GM12891 (cell line): Measurements from ENCODE around the gene ZCCHC8. TPM values are rescaled to one million over a fixed set of nuclear protein-coding genes. Genes with fewer than 3 reads are reported as not detected.

Source experiments
- DNase-seq: peaks from one replicate; pipeline ENCODE4 v3.0.0; 2011; ENCODE audit warnings: low spot score; ENCODE audit not compliant: insufficient read length
- FAIRE-seq: peaks from 2 replicates; lab custom pipeline; 2011; peaks lifted over from hg19 to GRCh38; lab: Jason Lieb, UNC
- PAX5 ChIP-seq: IDR thresholded peaks from 2 replicates; pipeline ENCODE4 v1.6.1; 2011; ENCODE audit warnings: low read length, moderate library complexity, mild to moderate bottlenecking; ENCODE audit not compliant: insufficient read depth, severe bottlenecking
- POLR2A ChIP-seq: IDR thresholded peaks from 2 replicates; pipeline ENCODE4 v1.6.1; 2011; ENCODE audit warnings: low read depth, low read length, control low read depth
- POLR2AphosphoS5 ChIP-seq: IDR thresholded peaks from 2 replicates; pipeline ENCODE4 v1.6.1; 2011; ENCODE audit warnings: low read depth, low read length, control low read depth
- POU2F2 ChIP-seq: IDR thresholded peaks from 2 replicates; pipeline ENCODE4 v1.6.1; 2011; ENCODE audit warnings: low read depth, mild to moderate bottlenecking, control low read depth, low read length, moderate library complexity
- SPI1 ChIP-seq: IDR thresholded peaks from 2 replicates; pipeline ENCODE4 v1.6.1; 2011; ENCODE audit warnings: low read depth, low read length, control low read depth
- TAF1 ChIP-seq: IDR thresholded peaks from 2 replicates; pipeline ENCODE4 v1.6.1; 2011; ENCODE audit warnings: low read depth, low read length, control low read depth
- polyA plus RNA-seq: library from polyadenylated mRNA; unstranded; fragments of >200 nt; gene quantifications from one replicate; pipeline ENCODE4 v1.2.1, GENCODE V29; 2012; ENCODE audit warnings: low read depth, missing spikeins, inconsistent platforms; ENCODE audit not compliant: missing spikeins

ZCCHC8 gene
- polyA plus RNA-seq, result 14.0 TPM

- TF ChIP-seq SPI1 (no peak), PAX5 (peak; percentile 34), POLR2AphosphoS5 (peak; percentile 86), POLR2A (peak; percentile 86), POU2F2 (peak; percentile 44; the same call in 1 of the 2 replicates), TAF1 (peak; percentile 70; the same call in 1 of the 2 replicates)
- FAIRE-seq (peak; percentile 98), DNase-seq (peak; percentile 76)
Measured at GRCh38 chr12:122500685-122501488, at the start of gene ZCCHC8. ZCCHC8 (minus strand) TSS chr12:122500932; CDS start chr12:122500840, 92 bp downstream.

DNA sequence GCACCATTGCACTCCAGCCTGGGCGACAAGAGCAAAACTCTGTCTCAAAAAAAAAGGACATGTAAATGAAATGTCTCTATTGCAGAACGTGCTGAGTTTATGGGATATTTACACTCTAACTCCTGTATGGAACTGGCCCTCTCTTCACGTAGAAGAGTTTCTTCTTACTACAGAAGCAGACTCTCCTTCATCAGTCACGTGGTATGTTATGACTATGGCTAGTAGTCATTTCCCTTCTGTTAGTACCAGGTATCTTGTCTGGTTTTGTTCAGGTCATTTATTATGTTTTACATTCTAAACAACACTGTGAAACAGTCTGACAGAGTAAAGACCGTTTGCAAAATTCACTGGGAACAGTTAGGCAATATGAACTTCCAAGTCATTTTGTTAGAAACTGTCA lies 46.6 kb upstream of the ZCCHC8 start:
- DNase-seq (no peak), FAIRE-seq (peak; percentile 20)
- TF ChIP-seq POLR2A (no peak), SPI1 (no peak; the same call in 1 of the 2 replicates), POLR2AphosphoS5 (no peak), POU2F2 (no peak), TAF1 (no peak), PAX5 (no peak)

- FAIRE-seq (no peak), DNase-seq (no peak)
- TF ChIP-seq PAX5 (no peak), SPI1 (peak; percentile 61; the same call in 1 of the 2 replicates)
Measured at GRCh38 chr12:122545855-122546254, 45.1 kb upstream of the ZCCHC8 start.

DNA sequence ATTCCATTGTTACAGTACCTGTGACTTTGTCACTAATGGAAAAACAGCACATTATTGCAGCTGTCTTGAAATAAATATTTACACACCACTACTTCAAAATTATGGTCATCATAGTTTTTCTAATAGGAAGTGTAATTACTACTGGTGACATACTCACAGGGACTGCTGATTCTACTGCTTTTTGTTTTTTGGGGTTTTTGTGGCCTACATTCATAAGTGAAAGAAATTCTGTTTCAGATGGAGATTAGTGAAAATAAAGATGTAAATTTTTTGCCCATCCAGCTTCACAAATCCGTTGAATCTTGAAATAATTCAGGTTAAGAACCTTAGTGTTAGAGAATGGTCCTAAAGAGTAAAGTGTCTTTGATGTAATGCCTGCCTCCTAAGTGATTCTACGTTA lies 43.8 kb upstream of the ZCCHC8 start:
- TF ChIP-seq POU2F2 (no peak), SPI1 (no peak), PAX5 (no peak), POLR2AphosphoS5 (no peak), POLR2A (no peak), TAF1 (no peak)
- DNase-seq, result no peak
- FAIRE-seq, result no peak

DNA sequence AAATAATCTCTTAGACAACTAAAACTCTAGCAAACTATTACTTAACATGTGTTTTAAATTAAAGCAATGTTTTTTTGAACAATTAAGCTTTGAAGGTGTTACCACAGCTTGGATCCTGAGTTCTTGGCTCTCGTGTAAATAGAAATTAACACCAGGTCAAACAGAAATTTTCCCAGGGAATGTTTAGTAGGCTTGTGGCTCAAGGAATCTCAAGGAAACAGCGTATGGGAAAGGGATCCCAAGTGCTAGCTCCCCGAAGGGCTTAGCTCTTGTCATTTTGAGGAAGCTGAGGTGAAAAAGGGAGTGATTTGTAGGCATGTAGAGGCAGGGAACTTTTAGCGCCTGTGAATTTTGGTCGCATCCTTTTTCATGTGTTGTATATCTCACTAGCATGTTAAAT lies 37.8 kb upstream of the ZCCHC8 start:
- FAIRE-seq (no peak), DNase-seq (no peak)
- no peak for TF ChIP-seq POU2F2
- TF ChIP-seq POLR2A, result no peak
- TF ChIP-seq SPI1, result no peak
- TF ChIP-seq TAF1, result no peak
- TF ChIP-seq PAX5, result no peak
- no peak for TF ChIP-seq POLR2AphosphoS5

DNA sequence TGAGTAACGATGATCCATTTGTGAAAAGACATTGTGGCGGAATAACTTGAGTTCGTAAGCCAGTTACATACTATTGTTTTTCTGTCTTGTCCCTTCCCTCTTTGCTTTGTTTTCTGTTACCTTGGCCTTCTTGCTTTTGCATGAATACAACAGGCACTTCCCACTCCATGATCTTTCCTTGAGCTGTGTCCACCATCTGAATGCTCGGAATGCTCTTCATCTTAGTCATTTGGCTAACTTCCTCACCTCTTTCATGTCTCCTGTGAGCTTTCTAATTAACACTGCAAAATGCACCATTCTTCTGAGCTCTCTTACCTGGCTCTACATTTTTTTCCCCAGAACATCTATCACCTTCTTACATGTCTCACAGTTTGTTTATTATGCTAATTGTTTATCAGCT lies 36.3 kb upstream of the ZCCHC8 start:
- DNase-seq (no peak), FAIRE-seq (no peak)
- no peak for TF ChIP-seq POU2F2
- TF ChIP-seq POLR2AphosphoS5, result no peak
- no peak for TF ChIP-seq POLR2A
- TF ChIP-seq SPI1, result no peak
- TF ChIP-seq PAX5, result no peak
- TF ChIP-seq TAF1, result no peak

- TF ChIP-seq SPI1 (no peak), PAX5 (no peak), POU2F2 (no peak), POLR2AphosphoS5 (no peak), POLR2A (no peak), TAF1 (no peak)
- FAIRE-seq, result no peak
- DNase-seq, result no peak
Measured at GRCh38 chr12:122533856-122534255, 33.1 kb upstream of the ZCCHC8 start.

GRCh38 chr12:122528992-122529391 lies 28.3 kb upstream of the ZCCHC8 start:
- DNase-seq (no peak), FAIRE-seq (no peak)
- TF ChIP-seq SPI1 (peak; percentile 88), POLR2A (no peak)

- TF ChIP-seq SPI1 (no peak), PAX5 (no peak), POLR2A (no peak), TAF1 (no peak), POU2F2 (no peak), POLR2AphosphoS5 (no peak)
- DNase-seq (no peak), FAIRE-seq (no peak)
Measured at GRCh38 chr12:122528582-122528981, 27.9 kb upstream of the ZCCHC8 start.

- no peak for DNase-seq
- FAIRE-seq, result no peak
- no peak for TF ChIP-seq SPI1
- TF ChIP-seq PAX5, result no peak
- peak; percentile 11 for TF ChIP-seq POLR2A
- no peak for TF ChIP-seq TAF1
- no peak for TF ChIP-seq POLR2AphosphoS5
- TF ChIP-seq POU2F2, result no peak
Measured at GRCh38 chr12:122527478-122527944, 26.8 kb upstream of the ZCCHC8 start.
